ENCODE results near the gene TGOLN2. TPM values are rescaled to one million over a fixed set of nuclear protein-coding genes. Genes with fewer than 3 reads are reported as not detected.
A peak's percentile ranks its signal among the peaks of the same experiment; 100 is the strongest.

TGOLN2 gene
- total RNA-seq, 1 donor from 2014 or later = 34.5 TPM

- Histone ChIP-seq H3K27me3 (ENCODE audit: control insufficient read depth, insufficient read depth, low read length) (no peaks in the 10 kb centered on the region), H3K36me3 (ENCODE audit: control insufficient read depth, insufficient read depth, low read length) (peaks cover 4% of the 10 kb centered on the region), H3K4me3 (ENCODE audit: low read depth, low read length) (no peak overlapping the region)
- TF ChIP-seq CTCF (IDR thresholded peaks at IDR 0.05; ENCODE audit: insufficient read depth, low read length, severe bottlenecking) = no peak
- FAIRE-seq (no peak), DNase-seq (ENCODE audit: low read depth) (peak; percentile 77)
These were observed 40.1 kb downstream of the TGOLN2 start for GRCh38 chr2:85287721-85288120.

GRCh38 chr2:85286918-85287317 lies 40.9 kb downstream of the TGOLN2 start:
- Histone ChIP-seq H3K27me3 (ENCODE audit: control insufficient read depth, insufficient read depth, low read length) (no peaks in the 10 kb centered on the region), H3K36me3 (ENCODE audit: control insufficient read depth, insufficient read depth, low read length) (peaks cover 4% of the 10 kb centered on the region), H3K4me3 (ENCODE audit: low read depth, low read length) (no peak overlapping the region)
- DNase-seq (ENCODE audit: low read depth) = no peak
- TF ChIP-seq CTCF (IDR thresholded peaks at IDR 0.05; ENCODE audit: insufficient read depth, low read length, severe bottlenecking) = no peak
- FAIRE-seq = no peak

- DNase-seq (ENCODE audit: low read depth) (no peak), FAIRE-seq (no peak)
- Histone ChIP-seq H3K27me3 (ENCODE audit: control insufficient read depth, insufficient read depth, low read length) (no peaks in the 10 kb centered on the region), H3K36me3 (ENCODE audit: control insufficient read depth, insufficient read depth, low read length) (peaks cover 4% of the 10 kb centered on the region), H3K4me3 (ENCODE audit: low read depth, low read length) (no peak overlapping the region)
- no peak for TF ChIP-seq CTCF (IDR thresholded peaks at IDR 0.05; ENCODE audit: insufficient read depth, low read length, severe bottlenecking)
These were observed 44.1 kb downstream of the TGOLN2 start for GRCh38 chr2:85283641-85284040.

GRCh38 chr2:85282914-85283313 lies 44.9 kb downstream of the TGOLN2 start:
- no peak for DNase-seq (ENCODE audit: low read depth)
- peak; percentile 66 for FAIRE-seq
- no peak for TF ChIP-seq CTCF (IDR thresholded peaks at IDR 0.05; ENCODE audit: insufficient read depth, low read length, severe bottlenecking)
- no peaks in the 10 kb centered on the region for H3K27me3 ChIP-seq (ENCODE audit: control insufficient read depth, insufficient read depth, low read length)
- H3K36me3 ChIP-seq (ENCODE audit: control insufficient read depth, insufficient read depth, low read length) = peaks cover 4% of the 10 kb centered on the region
- no peak overlapping the region for H3K4me3 ChIP-seq (ENCODE audit: low read depth, low read length)

- DNase-seq (ENCODE audit: low read depth) (no peak), FAIRE-seq (no peak)
- Histone ChIP-seq H3K36me3 (ENCODE audit: control insufficient read depth, insufficient read depth, low read length) (peaks cover 4% of the 10 kb centered on the region), H3K27me3 (ENCODE audit: control insufficient read depth, insufficient read depth, low read length) (no peaks in the 10 kb centered on the region), H3K4me3 (ENCODE audit: low read depth, low read length) (no peak overlapping the region)
- TF ChIP-seq CTCF (IDR thresholded peaks at IDR 0.05; ENCODE audit: insufficient read depth, low read length, severe bottlenecking) = no peak
These were observed 46.2 kb downstream of the TGOLN2 start for GRCh38 chr2:85281553-85281952.

GRCh38 chr2:85278361-85278760 lies 49.4 kb downstream of the TGOLN2 start:
- DNase-seq (ENCODE audit: low read depth) = no peak
- no peak for FAIRE-seq
- Histone ChIP-seq H3K4me3 (ENCODE audit: low read depth, low read length) (no peak overlapping the region), H3K36me3 (ENCODE audit: control insufficient read depth, insufficient read depth, low read length) (peaks cover under 1% of the 10 kb centered on the region), H3K27me3 (ENCODE audit: control insufficient read depth, insufficient read depth, low read length) (no peaks in the 10 kb centered on the region)
- TF ChIP-seq CTCF (IDR thresholded peaks at IDR 0.05; ENCODE audit: insufficient read depth, low read length, severe bottlenecking) = no peak
